ENCODE data around the gene TBC1D10A.

GRCh38 chr22:30296833-30297232, 29.9 kb downstream of the TBC1D10A start:
- TF ChIP-seq, protein P1, sequence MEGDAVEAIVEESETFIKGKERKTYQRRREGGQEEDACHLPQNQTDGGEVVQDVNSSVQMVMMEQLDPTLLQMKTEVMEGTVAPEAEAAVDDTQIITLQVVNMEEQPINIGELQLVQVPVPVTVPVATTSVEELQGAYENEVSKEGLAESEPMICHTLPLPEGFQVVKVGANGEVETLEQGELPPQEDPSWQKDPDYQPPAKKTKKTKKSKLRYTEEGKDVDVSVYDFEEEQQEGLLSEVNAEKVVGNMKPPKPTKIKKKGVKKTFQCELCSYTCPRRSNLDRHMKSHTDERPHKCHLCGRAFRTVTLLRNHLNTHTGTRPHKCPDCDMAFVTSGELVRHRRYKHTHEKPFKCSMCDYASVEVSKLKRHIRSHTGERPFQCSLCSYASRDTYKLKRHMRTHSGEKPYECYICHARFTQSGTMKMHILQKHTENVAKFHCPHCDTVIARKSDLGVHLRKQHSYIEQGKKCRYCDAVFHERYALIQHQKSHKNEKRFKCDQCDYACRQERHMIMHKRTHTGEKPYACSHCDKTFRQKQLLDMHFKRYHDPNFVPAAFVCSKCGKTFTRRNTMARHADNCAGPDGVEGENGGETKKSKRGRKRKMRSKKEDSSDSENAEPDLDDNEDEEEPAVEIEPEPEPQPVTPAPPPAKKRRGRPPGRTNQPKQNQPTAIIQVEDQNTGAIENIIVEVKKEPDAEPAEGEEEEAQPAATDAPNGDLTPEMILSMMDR (IDR thresholded peaks at IDR 0.05), result no peak
- TF ChIP-seq EP300 (IDR thresholded peaks at IDR 0.05) (no peak), POLR2A (IDR thresholded peaks at IDR 0.05) (peak in 1 of 4 donors; percentile 11)
